ENCODE data around the gene ELFN2. TPM values are rescaled to one million over a fixed set of nuclear protein-coding genes. Genes with fewer than 3 reads are reported as not detected.

The ELFN2 gene
- total RNA-seq, 2 experiments from 2014 or later: 0.57 to 0.79 TPM

DNA sequence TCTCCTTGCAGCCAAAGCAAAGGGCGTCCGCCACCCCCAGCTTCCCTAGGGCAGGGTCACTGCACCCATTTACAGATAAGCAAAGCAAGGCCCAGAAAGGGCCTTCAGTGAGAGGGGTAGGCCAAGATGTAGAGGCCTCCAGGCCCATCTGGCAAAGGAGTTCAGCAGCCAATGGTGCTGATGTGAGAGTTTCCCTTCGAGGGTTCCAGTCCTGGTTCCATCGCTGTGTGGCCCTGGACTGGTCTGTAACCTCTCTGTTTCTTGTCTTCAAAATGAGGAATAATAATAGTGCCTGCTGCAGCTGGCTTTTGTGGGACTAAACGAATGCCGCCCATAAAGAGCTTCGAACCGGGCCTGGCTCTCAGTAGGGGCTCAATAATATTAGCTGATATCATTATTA lies 4.0 kb downstream of the ELFN2 start:
- intact Hi-C loops (cut with micrococcal nuclease): no loop called here
- Mint-ChIP-seq H3K27me3 (ENCODE audit: low read depth) (peaks cover 46% of the 10 kb centered on the region), H3K27ac (no peak overlapping the region), H3K4me3 (no peak overlapping the region), H3K36me3 (ENCODE audit: low read depth) (no peaks in the 10 kb centered on the region), H3K9me3 (no peaks in the 10 kb centered on the region), H3K4me1 (ENCODE audit: low read depth) (peaks cover 18% of the 10 kb centered on the region)
- DNase-seq: no peak
- CTCF ChIA-PET: interaction anchor here (1.1 to 2.4 kb wide), 3 partner anchors 75 to 156 kb away, joined by 3 to 7 read pairs (median 3); no protein-coding TSS in a partner anchor

GRCh38 chr22:37421468-37421877 lies 5.8 kb downstream of the ELFN2 start:
- no peak for DNase-seq
- CTCF ChIA-PET: no interaction called here
- H3K27ac Mint-ChIP-seq: no peak overlapping the region
- H3K4me1 Mint-ChIP-seq (ENCODE audit: low read depth): peaks cover 21% of the 10 kb centered on the region
- no peak overlapping the region for H3K4me3 Mint-ChIP-seq
- intact Hi-C loops (cut with micrococcal nuclease): no loop called here
- no peaks in the 10 kb centered on the region for H3K9me3 Mint-ChIP-seq
- H3K27me3 Mint-ChIP-seq (ENCODE audit: low read depth): peaks cover 49% of the 10 kb centered on the region
- no peaks in the 10 kb centered on the region for H3K36me3 Mint-ChIP-seq (ENCODE audit: low read depth)

DNA sequence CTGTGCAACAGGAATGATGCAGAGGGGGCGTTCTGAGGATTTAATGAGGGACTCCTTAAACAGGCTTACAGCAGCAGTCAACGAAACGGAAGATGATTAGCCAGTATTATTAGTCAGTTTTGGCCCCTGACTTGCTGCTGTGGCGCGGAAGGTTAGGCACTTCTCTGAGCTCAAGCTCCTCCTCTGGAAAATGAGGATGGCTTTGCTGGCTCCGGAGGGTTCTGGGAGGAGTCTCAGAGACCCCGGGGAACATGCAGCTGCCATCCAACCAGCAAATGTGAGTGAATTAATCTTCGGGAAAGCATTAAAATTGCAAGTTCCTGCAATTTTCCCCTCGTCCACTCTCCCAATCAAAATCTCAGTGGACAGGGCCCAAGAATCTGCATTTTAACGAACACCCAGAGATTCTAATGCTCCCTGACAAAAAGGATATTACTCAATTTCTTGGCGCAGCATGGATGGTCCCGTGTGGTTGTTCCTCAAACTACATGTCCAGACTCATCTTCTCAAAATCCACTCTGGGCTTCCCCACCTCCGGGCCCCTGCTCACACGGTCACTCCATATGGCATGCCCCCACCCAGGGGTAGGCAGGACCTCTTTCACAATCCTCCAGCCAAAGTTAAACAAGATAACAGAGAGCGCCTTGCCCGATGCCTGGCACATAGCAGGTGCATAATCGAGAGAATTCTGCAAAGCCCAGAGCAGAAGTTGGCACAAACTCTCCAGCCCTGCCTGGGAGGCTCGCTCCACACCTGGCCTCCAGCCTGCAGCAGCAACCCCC lies 6.4 kb downstream of the ELFN2 start:
- Mint-ChIP-seq H3K4me3 (peak overlapping the region; percentile 60), H3K36me3 (ENCODE audit: low read depth) (no peaks in the 10 kb centered on the region), H3K9me3 (no peaks in the 10 kb centered on the region), H3K27ac (no peak overlapping the region), H3K4me1 (ENCODE audit: low read depth) (peaks cover 26% of the 10 kb centered on the region), H3K27me3 (ENCODE audit: low read depth) (peaks cover 49% of the 10 kb centered on the region)
- CTCF ChIA-PET: interaction anchor here (1.2 kb wide), 1 partner anchor 36 kb away, joined by 3 read pairs; no protein-coding TSS in a partner anchor
- intact Hi-C loops (cut with micrococcal nuclease): no loop called here
- no peak for DNase-seq

DNA sequence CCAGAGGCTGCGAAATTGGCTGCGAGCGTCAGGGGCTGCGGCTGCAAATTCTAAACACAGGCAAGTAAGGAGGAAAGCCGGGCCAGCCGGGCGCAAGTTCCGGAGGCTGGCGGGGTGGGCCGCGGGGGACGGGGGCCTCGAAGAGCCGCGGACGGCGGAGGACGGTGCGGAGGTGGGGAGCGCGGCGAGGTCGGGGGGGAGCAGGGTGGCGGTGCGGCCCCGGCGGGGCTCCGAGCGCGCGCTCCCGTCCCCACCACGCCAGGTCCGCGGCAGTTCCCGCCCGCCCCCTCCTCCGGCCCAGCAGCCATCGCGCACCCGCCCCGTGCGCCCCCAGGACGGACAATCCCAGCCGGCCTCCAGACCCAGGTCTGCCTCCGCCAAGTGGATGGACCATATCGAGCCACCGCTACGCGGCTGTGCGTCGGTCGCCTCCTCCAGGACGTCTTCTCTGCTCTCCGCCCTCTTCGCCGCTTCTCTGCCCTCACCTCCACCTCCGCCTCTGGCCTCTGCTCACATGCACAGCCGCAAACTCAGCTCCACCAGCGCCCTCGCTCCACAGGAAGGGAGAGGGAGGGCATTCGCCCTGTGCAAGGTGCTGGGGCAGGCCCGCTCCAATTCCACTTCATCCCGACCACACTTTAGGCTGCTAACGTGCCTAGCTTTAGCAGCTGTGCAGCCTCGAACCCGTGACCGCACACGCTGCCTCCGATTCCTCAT lies 7.2 kb downstream of the ELFN2 start:
- Mint-ChIP-seq H3K27ac (no peak overlapping the region), H3K36me3 (ENCODE audit: low read depth) (no peaks in the 10 kb centered on the region), H3K9me3 (no peaks in the 10 kb centered on the region), H3K27me3 (ENCODE audit: low read depth) (peaks cover 43% of the 10 kb centered on the region), H3K4me1 (ENCODE audit: low read depth) (peaks cover 27% of the 10 kb centered on the region), H3K4me3 (peak overlapping the region; percentile 60)
- intact Hi-C loops (cut with micrococcal nuclease): no loop called here
- DNase-seq: peak; percentile 54
- CTCF ChIA-PET: interaction anchor here (1.2 kb wide), 1 partner anchor 36 kb away, joined by 3 read pairs; no protein-coding TSS in a partner anchor

DNA sequence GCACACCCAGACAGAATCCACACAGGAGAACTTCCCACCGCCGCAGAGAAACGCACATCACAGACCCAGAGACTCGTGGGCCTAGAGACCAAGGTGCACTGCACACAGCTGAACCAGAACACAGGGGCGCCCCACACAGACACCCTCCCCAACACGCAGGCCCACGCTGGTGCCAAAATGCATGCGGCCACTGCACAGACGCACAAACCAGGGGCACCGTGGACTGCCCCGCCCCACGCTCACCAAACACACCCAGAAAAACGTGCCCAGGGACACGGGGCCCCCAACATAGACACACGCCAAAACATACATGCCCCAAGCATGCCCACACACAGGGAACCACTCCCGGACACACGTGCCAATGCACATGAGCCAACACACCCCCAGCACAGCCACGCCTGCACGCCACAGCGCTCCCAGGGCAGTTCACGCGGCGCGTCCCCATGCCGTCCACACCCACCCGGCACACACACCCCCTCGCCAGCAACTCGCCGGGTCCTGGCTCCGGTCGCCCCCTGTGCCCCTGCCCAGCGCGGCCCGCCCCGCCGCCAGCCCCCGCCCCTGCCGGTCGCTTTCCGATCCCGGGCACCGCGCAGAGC lies 7.8 kb downstream of the ELFN2 start:
- DNase-seq: no peak
- intact Hi-C loops (cut with micrococcal nuclease): no loop called here
- Mint-ChIP-seq H3K4me3 (peak overlapping the region; percentile 56), H3K9me3 (no peaks in the 10 kb centered on the region), H3K27me3 (ENCODE audit: low read depth) (peaks cover 49% of the 10 kb centered on the region), H3K27ac (no peak overlapping the region), H3K36me3 (ENCODE audit: low read depth) (no peaks in the 10 kb centered on the region), H3K4me1 (ENCODE audit: low read depth) (peaks cover 27% of the 10 kb centered on the region)
- CTCF ChIA-PET: no interaction called here

- Mint-ChIP-seq H3K4me3 (peak overlapping the region; percentile 56), H3K36me3 (ENCODE audit: low read depth) (no peaks in the 10 kb centered on the region), H3K9me3 (no peaks in the 10 kb centered on the region), H3K27me3 (ENCODE audit: low read depth) (peaks cover 52% of the 10 kb centered on the region), H3K4me1 (ENCODE audit: low read depth) (peaks cover 27% of the 10 kb centered on the region), H3K27ac (no peak overlapping the region)
- intact Hi-C loops (cut with micrococcal nuclease): no loop called here
- CTCF ChIA-PET: no interaction called here
- no peak for DNase-seq
Measured at GRCh38 chr22:37418627-37419369, 8.5 kb downstream of the ELFN2 start.

DNA sequence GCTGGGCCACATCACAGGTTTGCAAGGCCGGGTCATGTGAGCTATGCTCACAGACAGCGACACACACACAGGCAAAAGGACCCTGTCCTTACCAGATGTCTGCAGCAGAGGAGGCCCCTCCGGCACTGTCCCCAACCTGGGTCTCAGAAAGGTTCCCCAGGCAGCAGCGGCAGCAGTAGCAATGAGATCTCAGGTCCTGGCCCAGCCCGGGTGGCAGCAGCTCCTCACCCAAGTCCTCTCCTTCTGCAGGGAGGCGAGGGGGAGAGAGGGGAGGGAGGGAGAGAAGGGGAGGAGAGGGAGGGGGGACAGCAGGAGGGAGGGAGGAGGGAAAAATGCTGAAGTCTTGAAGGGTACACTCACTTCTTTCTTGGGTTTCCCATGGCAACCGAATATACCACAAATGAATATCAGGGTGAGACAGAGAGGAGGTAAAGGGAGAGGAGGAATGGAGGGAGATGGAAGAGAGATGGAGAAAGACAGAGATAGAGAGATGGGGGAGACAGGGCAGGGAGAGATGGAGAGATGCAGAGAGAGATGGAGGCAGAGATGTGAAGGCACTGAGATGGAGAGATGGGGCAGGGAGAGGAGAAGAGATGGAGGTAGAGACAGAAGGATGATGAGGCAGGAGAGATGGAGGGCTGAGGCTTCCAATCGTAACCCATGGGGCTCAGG lies 9.5 kb downstream of the ELFN2 start:
- no peak overlapping the region for H3K27ac Mint-ChIP-seq
- no peaks in the 10 kb centered on the region for H3K9me3 Mint-ChIP-seq
- peaks cover 27% of the 10 kb centered on the region for H3K4me1 Mint-ChIP-seq (ENCODE audit: low read depth)
- intact Hi-C loops (cut with micrococcal nuclease): no loop called here
- H3K27me3 Mint-ChIP-seq (ENCODE audit: low read depth): peaks cover 52% of the 10 kb centered on the region
- CTCF ChIA-PET: interaction anchor here (0.7 kb wide), 1 partner anchor 12 kb away, joined by 3 read pairs; no protein-coding TSS in a partner anchor
- no peaks in the 10 kb centered on the region for H3K36me3 Mint-ChIP-seq (ENCODE audit: low read depth)
- DNase-seq: no peak
- H3K4me3 Mint-ChIP-seq: no peak overlapping the region

DNA sequence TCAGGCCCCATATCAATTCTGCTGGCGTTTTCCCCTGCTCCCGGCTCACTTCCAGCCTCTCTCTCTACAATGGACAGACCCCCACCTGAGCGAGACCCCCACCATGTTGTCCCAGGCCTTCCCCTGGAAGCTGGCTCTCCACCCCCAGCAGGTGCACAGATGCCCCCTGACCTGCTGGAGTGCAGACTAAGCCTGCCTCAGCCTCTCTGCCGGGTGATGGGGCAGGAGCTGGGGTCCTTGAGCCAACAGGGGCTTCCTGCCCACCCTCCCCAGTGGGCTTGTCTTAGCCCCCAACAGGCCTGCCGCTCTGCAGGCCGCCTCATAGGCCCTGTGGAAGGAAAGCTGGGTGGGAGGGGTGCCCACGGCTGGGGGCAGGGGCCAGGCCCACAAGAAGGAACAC lies 10.0 kb downstream of the ELFN2 start:
- peaks cover 52% of the 10 kb centered on the region for H3K27me3 Mint-ChIP-seq (ENCODE audit: low read depth)
- intact Hi-C loops (cut with micrococcal nuclease): no loop called here
- DNase-seq: no peak
- H3K4me1 Mint-ChIP-seq (ENCODE audit: low read depth): peaks cover 27% of the 10 kb centered on the region
- CTCF ChIA-PET: interaction anchor here (0.7 kb wide), 1 partner anchor 13 kb away, joined by 3 read pairs; no protein-coding TSS in a partner anchor
- no peak overlapping the region for H3K27ac Mint-ChIP-seq
- H3K9me3 Mint-ChIP-seq: no peaks in the 10 kb centered on the region
- H3K4me3 Mint-ChIP-seq: no peak overlapping the region
- H3K36me3 Mint-ChIP-seq (ENCODE audit: low read depth): no peaks in the 10 kb centered on the region

DNA sequence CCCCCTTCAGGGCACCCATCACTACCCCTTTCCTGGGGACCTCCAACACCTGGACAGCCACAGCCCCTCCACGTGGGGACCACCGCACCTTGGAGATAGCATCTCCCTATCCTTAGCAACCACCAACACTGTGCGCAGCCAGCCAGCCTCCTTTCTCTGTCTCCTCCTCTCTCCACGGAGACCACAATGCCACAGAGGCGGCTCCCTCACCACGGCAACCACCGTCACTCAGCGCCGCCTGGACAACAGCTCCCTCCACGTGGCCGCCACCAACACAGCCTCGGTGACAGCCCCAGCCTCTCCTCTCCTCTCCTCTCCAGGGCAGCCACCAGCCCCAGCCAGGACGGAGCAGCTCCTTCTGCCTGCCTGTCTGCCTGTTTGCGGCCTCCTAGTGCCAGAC lies 10.5 kb downstream of the ELFN2 start:
- CTCF ChIA-PET: interaction anchor here (0.7 kb wide), 1 partner anchor 13 kb away, joined by 3 read pairs; no protein-coding TSS in a partner anchor
- Mint-ChIP-seq H3K27me3 (ENCODE audit: low read depth) (peaks cover 52% of the 10 kb centered on the region), H3K9me3 (no peaks in the 10 kb centered on the region), H3K4me1 (ENCODE audit: low read depth) (peaks cover 27% of the 10 kb centered on the region), H3K27ac (no peak overlapping the region), H3K4me3 (no peak overlapping the region), H3K36me3 (ENCODE audit: low read depth) (no peaks in the 10 kb centered on the region)
- intact Hi-C loops (cut with micrococcal nuclease): no loop called here
- peak; percentile 17 for DNase-seq

GRCh38 chr22:37416389-37416788 lies 10.9 kb downstream of the ELFN2 start:
- CTCF ChIA-PET: no interaction called here
- DNase-seq: no peak
- H3K4me1 Mint-ChIP-seq (ENCODE audit: low read depth): peaks cover 27% of the 10 kb centered on the region
- no peak overlapping the region for H3K4me3 Mint-ChIP-seq
- H3K9me3 Mint-ChIP-seq: no peaks in the 10 kb centered on the region
- intact Hi-C loops (cut with micrococcal nuclease): no loop called here
- H3K27ac Mint-ChIP-seq: no peak overlapping the region
- no peaks in the 10 kb centered on the region for H3K36me3 Mint-ChIP-seq (ENCODE audit: low read depth)
- H3K27me3 Mint-ChIP-seq (ENCODE audit: low read depth): peaks cover 52% of the 10 kb centered on the region

DNA sequence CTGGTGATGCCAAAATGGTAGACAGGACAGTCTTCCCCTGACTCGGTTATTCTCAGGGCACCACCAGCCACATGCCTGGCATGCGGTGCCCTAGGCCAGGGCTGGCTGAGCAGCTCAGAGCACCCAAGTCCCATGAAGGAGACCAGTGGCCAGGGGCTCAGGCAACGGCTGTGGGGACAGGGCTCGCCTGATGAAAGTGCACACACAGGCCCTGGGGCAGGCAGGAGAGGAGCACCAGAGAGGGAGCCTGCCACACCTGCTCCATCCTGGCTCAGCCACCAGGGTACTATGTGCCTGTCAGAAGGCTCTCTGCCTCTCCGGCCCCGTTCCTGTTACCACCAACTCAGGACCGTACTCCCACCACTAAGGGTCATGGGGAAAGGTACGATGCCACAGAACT lies 12.1 kb downstream of the ELFN2 start:
- Mint-ChIP-seq H3K27me3 (ENCODE audit: low read depth) (peaks cover 47% of the 10 kb centered on the region), H3K36me3 (ENCODE audit: low read depth) (no peaks in the 10 kb centered on the region), H3K9me3 (no peaks in the 10 kb centered on the region), H3K27ac (no peak overlapping the region), H3K4me1 (ENCODE audit: low read depth) (peaks cover 31% of the 10 kb centered on the region), H3K4me3 (no peak overlapping the region)
- CTCF ChIA-PET: no interaction called here
- no peak for DNase-seq
- intact Hi-C loops (cut with micrococcal nuclease): no loop called here

All from activated naive CD4-positive, alpha-beta T cell treated with anti-CD3 and anti-CD28 coated beads for 36 hours (primary cell).